Measurements from ENCODE around the gene F2RL2. TPM values are rescaled to one million over a fixed set of nuclear protein-coding genes. Genes with fewer than 3 reads are reported as not detected.

Gene F2RL2
- total RNA-seq (2022), result not detected in 2 replicates
- percentile 8 among the genes with signal in this experiment for Bru-seq, nascent RNA
- not detected for BruChase-seq, experiment 1, labeled RNA remaining after a 6-hour chase
- BruChase-seq, experiment 2, labeled RNA remaining after a 2-hour chase, result not detected
- long read RNA-seq, partial matches to known transcripts, result 0 of 1 reads
- long read RNA-seq, other reads (novel, unspliced or antisense), result 1 of 1 reads

DNA sequence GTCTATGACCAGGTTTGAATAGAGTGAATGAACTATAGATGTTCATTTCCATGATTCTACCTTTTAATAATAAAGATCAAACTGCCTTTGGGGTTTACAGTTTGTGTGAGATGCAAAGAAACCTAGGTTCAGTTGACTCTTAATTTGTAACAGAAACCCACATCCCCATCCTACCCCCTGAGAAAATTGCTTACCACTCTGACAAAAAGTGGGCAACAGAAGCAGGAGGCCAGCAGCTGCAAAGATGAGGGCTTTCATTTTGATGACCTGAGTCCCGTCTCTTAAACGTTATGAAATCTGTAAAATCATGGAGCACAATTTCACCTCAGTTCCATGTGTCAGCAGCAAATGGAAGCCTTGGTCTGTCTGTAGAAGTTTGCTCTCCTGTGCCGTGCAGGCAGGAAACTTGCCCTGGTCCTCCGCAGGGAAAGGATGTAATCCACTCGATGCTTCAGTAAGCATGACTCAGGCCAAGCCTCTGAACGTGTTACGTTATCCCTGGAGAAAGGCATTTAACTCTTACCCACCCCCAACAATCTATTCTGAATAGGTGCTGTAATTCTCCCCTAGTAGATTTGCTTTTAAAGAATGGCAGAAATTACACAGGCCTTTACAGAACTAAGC, at the start of gene F2RL2:
F2RL2 (minus strand) TSS at position 431 of the 624 bp plus-strand sequence; CDS start at position 258, 173 bp downstream.
- BruUV-seq (replicated peaks), result no TSS peak
- H3K27ac Mint-ChIP-seq (ENCODE audit: unreplicated experiment), result no peak within 1 kb of the TSS
- H3K4me3 Mint-ChIP-seq (ENCODE audit: low read depth, unreplicated experiment), result no peak within 1 kb of the TSS
- H3K36me3 Mint-ChIP-seq (ENCODE audit: insufficient read depth, unreplicated experiment), result no peaks in the 10 kb centered on the region
- H3K9me3 Mint-ChIP-seq (ENCODE audit: low read depth, unreplicated experiment), result no peaks in the 10 kb centered on the region
- no peaks in the 10 kb centered on the region for H3K27me3 Mint-ChIP-seq (ENCODE audit: unreplicated experiment)
- TF ChIP-seq, protein P1, sequence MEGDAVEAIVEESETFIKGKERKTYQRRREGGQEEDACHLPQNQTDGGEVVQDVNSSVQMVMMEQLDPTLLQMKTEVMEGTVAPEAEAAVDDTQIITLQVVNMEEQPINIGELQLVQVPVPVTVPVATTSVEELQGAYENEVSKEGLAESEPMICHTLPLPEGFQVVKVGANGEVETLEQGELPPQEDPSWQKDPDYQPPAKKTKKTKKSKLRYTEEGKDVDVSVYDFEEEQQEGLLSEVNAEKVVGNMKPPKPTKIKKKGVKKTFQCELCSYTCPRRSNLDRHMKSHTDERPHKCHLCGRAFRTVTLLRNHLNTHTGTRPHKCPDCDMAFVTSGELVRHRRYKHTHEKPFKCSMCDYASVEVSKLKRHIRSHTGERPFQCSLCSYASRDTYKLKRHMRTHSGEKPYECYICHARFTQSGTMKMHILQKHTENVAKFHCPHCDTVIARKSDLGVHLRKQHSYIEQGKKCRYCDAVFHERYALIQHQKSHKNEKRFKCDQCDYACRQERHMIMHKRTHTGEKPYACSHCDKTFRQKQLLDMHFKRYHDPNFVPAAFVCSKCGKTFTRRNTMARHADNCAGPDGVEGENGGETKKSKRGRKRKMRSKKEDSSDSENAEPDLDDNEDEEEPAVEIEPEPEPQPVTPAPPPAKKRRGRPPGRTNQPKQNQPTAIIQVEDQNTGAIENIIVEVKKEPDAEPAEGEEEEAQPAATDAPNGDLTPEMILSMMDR (IDR thresholded peaks at IDR 0.05; ENCODE audit: unreplicated experiment), result no peak
- CTCF ChIA-PET, result no interaction called here
- DNase-seq, result no peak
- no peaks in the 10 kb centered on the region for H3K4me1 Mint-ChIP-seq (ENCODE audit: low read depth, unreplicated experiment)
- intact Hi-C loops (cut with micrococcal nuclease; ENCODE audit: unreplicated experiment), result no loop called here

GRCh38 chr5:76672242-76672641, 49.0 kb upstream of the F2RL2 start:
- H3K4me3 Mint-ChIP-seq (ENCODE audit: low read depth, unreplicated experiment), result no peak overlapping the region
- no peaks in the 10 kb centered on the region for H3K36me3 Mint-ChIP-seq (ENCODE audit: insufficient read depth, unreplicated experiment)
- TF ChIP-seq, protein P1 (IDR thresholded peaks at IDR 0.05; ENCODE audit: unreplicated experiment), result no peak
- H3K27me3 Mint-ChIP-seq (ENCODE audit: unreplicated experiment), result no peaks in the 10 kb centered on the region
- no TSS peak for BruUV-seq (replicated peaks)
- H3K27ac Mint-ChIP-seq (ENCODE audit: unreplicated experiment), result no peak overlapping the region
- no peaks in the 10 kb centered on the region for H3K9me3 Mint-ChIP-seq (ENCODE audit: low read depth, unreplicated experiment)
- H3K4me1 Mint-ChIP-seq (ENCODE audit: low read depth, unreplicated experiment), result no peaks in the 10 kb centered on the region
- DNase-seq, result no peak
- intact Hi-C loops (cut with micrococcal nuclease; ENCODE audit: unreplicated experiment), result no loop called here
- CTCF ChIA-PET, result no interaction called here

DNA sequence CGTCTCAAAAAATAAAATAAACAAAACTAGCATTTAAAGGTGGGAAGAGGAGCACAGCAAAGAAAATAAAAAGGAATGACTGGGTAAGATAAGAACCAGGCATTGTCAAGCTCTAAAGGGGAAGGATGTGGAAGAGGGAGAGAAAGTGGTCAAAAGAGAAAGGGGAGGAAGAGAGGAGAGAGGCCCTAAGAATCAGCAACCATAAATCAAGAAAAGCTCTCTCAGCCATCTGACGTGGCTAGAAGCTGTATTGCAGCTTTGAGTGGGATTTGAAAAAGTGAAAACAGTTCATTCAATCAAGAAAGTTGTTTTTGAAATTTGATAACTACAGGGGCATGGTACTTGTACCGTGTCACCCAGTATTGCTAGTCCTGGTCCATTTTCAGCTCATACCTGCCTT, 47.3 kb upstream of the F2RL2 start:
- no peak for DNase-seq
- H3K36me3 Mint-ChIP-seq (ENCODE audit: insufficient read depth, unreplicated experiment), result no peaks in the 10 kb centered on the region
- no peak overlapping the region for H3K4me3 Mint-ChIP-seq (ENCODE audit: low read depth, unreplicated experiment)
- TF ChIP-seq, protein P1 (IDR thresholded peaks at IDR 0.05; ENCODE audit: unreplicated experiment), result no peak
- CTCF ChIA-PET, result no interaction called here
- BruUV-seq (replicated peaks), result no TSS peak
- no peaks in the 10 kb centered on the region for H3K27me3 Mint-ChIP-seq (ENCODE audit: unreplicated experiment)
- intact Hi-C loops (cut with micrococcal nuclease; ENCODE audit: unreplicated experiment), result no loop called here
- no peaks in the 10 kb centered on the region for H3K9me3 Mint-ChIP-seq (ENCODE audit: low read depth, unreplicated experiment)
- H3K27ac Mint-ChIP-seq (ENCODE audit: unreplicated experiment), result no peak overlapping the region
- H3K4me1 Mint-ChIP-seq (ENCODE audit: low read depth, unreplicated experiment), result no peaks in the 10 kb centered on the region

DNA sequence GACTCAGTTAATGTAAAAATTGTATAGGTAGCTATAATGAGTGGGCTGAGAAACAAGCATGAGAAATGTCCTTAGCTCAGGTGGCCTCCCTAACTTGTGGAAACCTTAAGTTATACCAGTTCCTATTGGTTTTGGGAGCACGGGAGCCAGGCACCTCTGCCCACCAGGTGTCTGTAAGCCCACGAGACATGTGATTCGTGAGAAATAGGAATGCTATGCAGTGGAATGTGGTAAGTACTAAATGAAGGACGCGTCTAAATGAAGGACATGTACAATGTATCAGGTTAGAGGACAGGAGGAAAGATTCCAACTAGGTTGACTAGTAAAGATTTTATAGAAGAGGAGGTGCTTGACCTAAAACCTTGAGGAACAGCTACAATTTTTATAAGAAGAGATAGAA, 46.0 kb upstream of the F2RL2 start:
- peaks cover 1% of the 10 kb centered on the region for H3K36me3 Mint-ChIP-seq (ENCODE audit: insufficient read depth, unreplicated experiment)
- no peak overlapping the region for H3K27ac Mint-ChIP-seq (ENCODE audit: unreplicated experiment)
- BruUV-seq (replicated peaks), result no TSS peak
- CTCF ChIA-PET, result interaction anchor here (0.6 kb wide), 1 partner anchor 101 kb away, joined by 5 read pairs; no protein-coding TSS in a partner anchor
- no peak for DNase-seq
- no peaks in the 10 kb centered on the region for H3K27me3 Mint-ChIP-seq (ENCODE audit: unreplicated experiment)
- no peaks in the 10 kb centered on the region for H3K9me3 Mint-ChIP-seq (ENCODE audit: low read depth, unreplicated experiment)
- H3K4me1 Mint-ChIP-seq (ENCODE audit: low read depth, unreplicated experiment), result peaks cover 1% of the 10 kb centered on the region
- TF ChIP-seq, protein P1 (IDR thresholded peaks at IDR 0.05; ENCODE audit: unreplicated experiment), result no peak
- no peak overlapping the region for H3K4me3 Mint-ChIP-seq (ENCODE audit: low read depth, unreplicated experiment)
- intact Hi-C loops (cut with micrococcal nuclease; ENCODE audit: unreplicated experiment), result no loop called here

All from Calu3 (cell line).